ENCODE results near the gene FAM98C.
"Not testable (repeated sequence)": the region's sequence is repeated elsewhere in the genome, so short reads cannot be mapped to it uniquely, and the experiment has no call there.

FAM98C gene

DNA sequence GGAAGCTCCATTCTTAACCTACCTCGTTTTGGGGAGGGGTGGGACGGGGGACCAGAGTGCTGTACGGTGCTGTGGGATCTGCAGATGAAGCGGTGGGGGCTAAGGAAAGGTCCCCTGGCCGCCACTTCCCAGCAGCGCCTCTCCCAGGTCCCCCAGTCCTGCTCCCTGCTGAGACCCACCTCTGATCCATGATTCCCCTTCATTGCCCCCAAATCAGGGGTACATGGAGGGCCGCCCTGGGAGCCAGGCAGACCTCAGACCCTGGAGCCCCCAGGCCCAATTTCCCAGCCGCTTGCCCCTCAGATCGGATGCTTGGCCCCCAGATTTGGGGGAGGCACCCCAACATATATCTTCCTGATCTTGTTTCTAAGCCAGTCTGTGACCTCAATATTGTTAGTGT, 3.8 kb upstream of the FAM98C start:
- DNase-seq (ENCODE audit: low read depth): no peak

DNA sequence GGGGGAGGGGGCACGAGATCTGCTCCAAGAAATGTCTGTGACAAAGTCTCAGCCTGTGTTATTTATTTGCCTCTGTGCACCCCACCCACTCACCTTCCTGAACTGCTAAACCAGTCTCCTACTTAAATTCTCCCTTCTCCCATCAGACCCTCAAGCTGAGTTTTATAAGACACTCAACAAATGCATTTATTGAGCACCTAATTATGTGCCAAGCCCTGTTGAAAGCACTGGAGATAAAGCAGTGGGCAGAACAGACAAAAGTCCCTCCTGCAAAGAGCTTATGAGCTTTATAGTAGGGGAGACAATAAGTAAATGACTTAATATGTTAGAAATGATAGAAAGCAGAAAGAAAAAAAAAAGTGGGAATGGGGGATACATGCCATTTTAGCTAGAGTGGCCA, 3.4 kb upstream of the FAM98C start:
- no peak for DNase-seq (ENCODE audit: low read depth)

GRCh38 chr19:38400361-38400760, 2.5 kb upstream of the FAM98C start:
- peak; percentile 37 for DNase-seq (ENCODE audit: low read depth)

- peak; percentile 69 for DNase-seq (ENCODE audit: low read depth)
Measured at GRCh38 chr19:38401148-38401547, 1.7 kb upstream of the FAM98C start.

- no peak for DNase-seq (ENCODE audit: low read depth)
Measured at GRCh38 chr19:38402623-38402966, 298 bp upstream of the FAM98C start.

- no peak for DNase-seq (ENCODE audit: low read depth)
Measured at GRCh38 chr19:38404858-38405257, 2.0 kb downstream of the FAM98C start.

- DNase-seq (ENCODE audit: low read depth): no peak
Measured at GRCh38 chr19:38405276-38405675, 2.4 kb downstream of the FAM98C start.

GRCh38 chr19:38409631-38410133, 6.8 kb downstream of the FAM98C start:
- peak; percentile 59 for DNase-seq (ENCODE audit: low read depth)

- not testable (repeated sequence) for DNase-seq (ENCODE audit: low read depth)
Measured at GRCh38 chr19:38410407-38410806, 7.5 kb downstream of the FAM98C start.

DNA sequence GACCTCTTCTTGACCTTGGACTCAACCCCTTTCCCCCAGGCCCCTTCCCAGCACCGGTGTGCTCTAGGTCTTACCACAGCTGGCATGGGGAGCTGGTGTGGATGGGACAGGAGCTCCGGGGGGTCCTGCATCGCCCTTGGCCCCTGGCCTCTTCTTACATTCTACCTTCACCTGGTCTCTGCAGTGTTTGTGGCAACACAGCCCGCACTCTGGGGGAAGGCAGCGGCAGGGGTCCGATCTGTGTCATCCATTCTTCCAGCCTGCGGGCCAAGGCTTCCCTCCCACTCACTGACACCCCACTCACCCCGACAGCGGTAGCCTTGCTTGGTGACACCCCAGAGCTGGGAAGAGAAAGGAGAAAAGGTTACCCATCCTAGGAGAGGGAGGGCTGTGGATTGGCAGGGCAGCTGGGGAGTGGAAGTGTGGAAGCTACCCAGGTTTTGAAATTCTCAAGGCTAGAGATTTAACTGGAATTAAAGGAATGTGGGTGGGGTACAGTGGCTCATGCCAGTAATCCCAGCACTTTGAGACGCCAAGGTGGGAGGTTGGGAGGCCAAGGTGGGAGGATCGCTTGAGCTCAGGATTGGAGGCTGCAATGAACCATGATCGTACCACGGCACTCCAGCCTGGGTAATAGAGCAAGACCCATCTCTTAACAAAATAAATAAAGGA, 8.3 kb downstream of the FAM98C start:
- DNase-seq (ENCODE audit: low read depth): no peak

- not testable (repeated sequence) for DNase-seq (ENCODE audit: low read depth)
Measured at GRCh38 chr19:38411898-38412297, 9.0 kb downstream of the FAM98C start.

DNA sequence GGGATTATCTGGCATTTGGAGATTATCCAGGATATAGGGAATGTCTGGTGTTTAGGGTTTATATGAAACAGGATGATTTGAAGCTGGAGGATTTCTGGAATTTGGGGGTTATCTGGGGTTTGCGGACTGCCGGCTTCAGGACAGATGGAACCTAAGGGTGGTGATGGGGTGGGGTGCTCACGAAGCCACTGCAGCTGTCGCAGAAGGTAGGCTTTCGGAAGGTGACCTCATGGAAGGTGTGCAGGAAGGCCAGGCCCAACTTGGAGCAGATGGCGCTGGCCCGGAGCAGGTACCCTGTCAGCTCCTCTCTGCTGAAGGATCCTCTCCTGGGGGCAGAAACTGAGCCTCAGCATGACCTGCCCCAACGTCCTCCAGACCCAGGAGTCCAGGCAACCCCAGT, 9.6 kb downstream of the FAM98C start:
- DNase-seq (ENCODE audit: low read depth): no peak

DNA sequence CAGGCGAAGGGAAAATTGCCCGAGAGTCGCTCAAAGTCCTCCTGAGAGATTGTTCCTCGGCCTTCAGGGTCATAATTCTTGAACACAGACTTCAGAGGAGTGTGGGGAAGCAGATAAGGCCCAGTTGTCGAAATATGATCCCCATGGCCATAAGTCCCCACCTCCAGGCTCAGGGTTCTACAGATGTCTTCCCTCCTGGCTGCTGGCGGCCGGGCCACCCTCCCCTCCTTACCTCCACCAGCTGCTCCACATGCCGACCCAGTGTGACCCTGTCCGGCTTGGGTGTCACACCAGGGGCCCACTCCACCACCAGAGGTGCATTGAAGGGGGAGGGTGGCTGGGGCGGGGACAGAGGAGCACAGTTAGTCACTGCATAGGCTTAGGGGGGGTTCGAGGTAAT, 10.1 kb downstream of the FAM98C start:
- DNase-seq (ENCODE audit: low read depth): no peak

- no peak for DNase-seq (ENCODE audit: low read depth)
Measured at GRCh38 chr19:38413416-38413815, 10.5 kb downstream of the FAM98C start.

DNA sequence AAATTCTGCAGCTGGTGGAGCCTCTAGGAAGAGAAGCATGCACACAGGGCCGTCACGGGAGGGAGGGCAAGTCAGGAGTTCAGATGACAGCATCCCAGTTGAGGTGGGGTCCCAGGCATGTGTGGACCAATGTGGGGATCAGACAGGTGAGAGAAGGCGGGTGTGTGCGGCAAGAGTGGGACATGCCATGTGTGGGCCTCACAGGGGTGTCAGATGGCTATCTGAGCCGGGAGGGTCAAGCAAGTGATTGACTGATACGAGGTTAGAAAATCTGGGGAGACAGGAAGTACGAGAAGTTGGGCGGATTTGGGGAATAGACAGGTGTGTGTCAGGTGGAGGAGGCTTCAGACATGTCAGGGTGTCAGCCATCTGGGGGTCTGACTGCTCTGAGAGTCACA, 14.3 kb downstream of the FAM98C start:
- no peak for DNase-seq (ENCODE audit: low read depth)

- peak; percentile 24 for DNase-seq (ENCODE audit: low read depth)
Measured at GRCh38 chr19:38417544-38418506, 14.9 kb downstream of the FAM98C start.

DNA sequence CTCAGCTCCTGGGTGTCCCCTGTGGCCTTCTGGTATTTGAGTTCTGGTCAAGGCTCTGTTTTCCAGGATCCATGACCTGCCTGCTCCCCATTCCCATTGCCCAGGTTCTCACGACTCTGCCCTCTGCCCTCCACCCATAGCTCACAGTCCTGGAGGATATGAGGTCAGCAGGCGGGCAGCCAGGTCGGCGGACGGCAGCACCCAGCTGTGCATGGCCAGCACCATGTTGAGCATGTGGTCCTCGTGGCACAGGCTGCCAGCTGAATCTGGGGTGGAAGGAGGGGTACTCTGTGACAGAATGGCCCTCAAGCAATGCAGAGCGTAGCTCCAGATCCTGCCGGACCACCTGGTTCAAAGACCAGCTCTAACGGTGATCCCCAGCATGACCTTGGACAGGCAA, 18.0 kb downstream of the FAM98C start:
- no peak for DNase-seq (ENCODE audit: low read depth)

DNA sequence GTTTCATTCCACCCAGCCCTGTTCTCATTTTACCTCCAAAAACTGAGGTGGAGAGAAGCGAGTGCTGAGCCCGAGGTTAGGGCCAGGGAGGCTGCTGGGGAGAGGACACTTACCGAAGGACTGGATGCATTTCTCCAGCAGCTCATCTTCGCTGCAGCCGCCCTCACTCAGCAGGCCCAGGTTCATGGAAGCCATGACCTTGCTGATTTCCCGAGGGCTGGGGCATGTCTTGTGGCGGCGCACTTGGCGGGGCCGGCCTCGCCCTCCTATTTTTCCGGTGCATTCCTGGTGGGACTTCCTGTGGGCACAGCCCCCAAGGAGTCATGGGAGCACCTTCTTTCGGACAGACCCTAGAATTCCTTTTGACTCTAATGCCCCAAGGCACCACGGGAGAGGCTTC, 19.0 kb downstream of the FAM98C start:
- no peak for DNase-seq (ENCODE audit: low read depth)

- DNase-seq (ENCODE audit: low read depth): no peak
Measured at GRCh38 chr19:38422438-38422837, 19.5 kb downstream of the FAM98C start.

DNA sequence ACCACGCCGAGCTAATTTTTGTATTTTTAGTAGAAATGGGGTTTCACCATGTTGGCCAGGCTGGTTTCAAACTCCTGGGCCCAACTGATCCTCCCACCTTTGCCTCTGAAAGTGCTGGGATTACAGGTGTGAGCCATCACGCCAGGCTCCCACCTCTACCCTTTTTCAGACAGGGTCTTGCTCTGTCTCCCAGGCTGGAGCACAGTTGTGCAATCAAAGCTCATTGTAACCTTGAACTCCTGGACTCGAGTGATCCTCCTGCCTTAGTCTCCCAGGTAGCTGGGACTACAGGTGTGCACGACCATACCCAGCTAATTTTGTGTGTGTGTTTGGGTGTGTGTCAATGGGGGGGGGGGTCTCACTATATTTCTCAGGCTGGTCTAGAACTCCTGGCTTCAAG, 21.4 kb downstream of the FAM98C start:
- DNase-seq (ENCODE audit: low read depth): no peak

DNA sequence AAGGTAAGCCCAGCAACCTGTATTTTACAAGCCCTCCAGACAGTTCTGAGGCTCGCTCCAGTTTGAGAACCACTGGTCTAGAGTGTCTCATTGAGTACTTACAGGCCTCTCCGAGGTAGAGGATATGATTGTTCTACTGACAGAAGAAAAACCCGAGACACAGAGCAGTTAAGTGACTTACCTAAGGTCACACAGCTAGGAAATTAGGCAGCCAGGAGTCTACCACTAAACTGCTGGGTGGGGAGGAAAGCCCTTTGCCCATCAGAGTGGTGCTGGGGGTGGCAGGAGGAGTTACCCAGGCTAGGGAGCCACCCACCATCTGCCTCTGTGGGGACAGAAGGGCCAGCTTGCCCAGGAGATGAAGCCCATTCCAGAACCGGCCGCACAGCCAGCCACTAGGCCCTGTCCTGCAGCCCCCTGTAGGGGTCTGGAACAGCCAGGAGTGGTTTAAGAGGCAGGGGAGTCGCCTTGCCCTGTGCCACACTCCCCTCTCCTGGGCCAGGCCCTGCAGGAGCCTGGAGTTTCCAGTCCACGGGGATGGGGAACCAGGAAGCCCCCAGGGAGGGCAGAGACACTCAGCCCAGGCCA, 22.4 kb downstream of the FAM98C start:
- DNase-seq (ENCODE audit: low read depth): no peak

DNA sequence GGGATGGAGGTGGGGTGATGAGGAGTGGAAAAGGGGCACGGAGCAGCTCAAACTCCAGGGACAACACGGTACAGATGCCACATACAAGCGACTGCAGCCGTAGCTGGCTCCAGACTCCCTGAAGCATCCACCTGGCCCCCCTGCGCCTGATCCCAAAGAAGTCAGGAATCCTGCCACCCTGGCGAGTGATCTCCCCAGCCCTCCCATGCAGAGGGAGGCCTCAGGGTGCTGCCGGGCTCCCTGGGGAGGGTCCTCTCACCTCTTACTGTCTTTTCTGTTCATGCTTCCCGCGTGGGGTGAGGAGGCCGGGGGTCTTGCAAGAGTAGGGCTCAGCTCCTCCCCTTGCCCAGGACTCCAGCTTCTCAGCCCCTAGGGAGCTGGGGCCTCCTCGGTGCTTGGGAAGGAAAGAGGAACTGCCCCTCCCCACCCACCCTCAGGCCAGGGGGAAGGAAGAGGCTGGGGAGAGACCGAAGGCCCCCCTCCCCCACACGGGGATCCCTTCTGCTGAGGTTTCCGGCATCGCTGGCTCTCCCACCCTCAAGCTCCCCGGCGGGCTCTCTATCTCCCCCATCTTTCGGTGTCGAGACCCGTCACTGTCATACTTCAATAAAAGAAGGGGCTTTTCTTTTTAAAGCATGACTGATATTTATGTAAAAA, 23.0 kb downstream of the FAM98C start, which contains the start of gene RASGRP4:
RASGRP4 (minus strand) TSS at position 410 of the 657 bp plus-strand sequence; CDS start at position 282, 128 bp downstream.
- DNase-seq (ENCODE audit: low read depth): no peak

Measured in EH (cell line).